Stomach smooth muscle (tissue), 2 donors: ENCODE measurements around the gene LINGO4.

Source experiments
- H3K27ac ChIP-seq: one replicate; pipeline ENCODE4 v1.7.0; 2013; ENCODE audit warnings: mild to moderate bottlenecking, low read length, inconsistent platforms
- H3K27me3 ChIP-seq, 2 donors: one replicate each; pipeline ENCODE4 v1.7.0; 2013; ENCODE audit warnings: low read length in 2 of 2; ENCODE audit not compliant: insufficient read depth in 2 of 2, control insufficient read depth in 1 of 2
- H3K36me3 ChIP-seq, 2 donors: one replicate each; pipeline ENCODE4 v1.7.0; 2013; ENCODE audit warnings: low read length in 2 of 2; ENCODE audit not compliant: control insufficient read depth in 2 of 2, insufficient read depth in 2 of 2
- H3K4me1 ChIP-seq: one replicate; pipeline ENCODE4 v1.7.0; 2013; ENCODE audit warnings: low read length; ENCODE audit not compliant: control insufficient read depth, insufficient read depth
- H3K4me3 ChIP-seq, 2 donors: one replicate each; pipeline ENCODE4 v1.7.0; 2013; ENCODE audit warnings: low read length in 2 of 2
- H3K9ac ChIP-seq, 2 donors: one replicate each; pipeline ENCODE4 v1.7.0; 2013; ENCODE audit warnings: low read length in 2 of 2, mild to moderate bottlenecking in 1 of 2
- H3K9me3 ChIP-seq, 2 donors: one replicate each; pipeline ENCODE4 v1.7.0; 2013; ENCODE audit warnings: low read length in 2 of 2; ENCODE audit not compliant: control insufficient read depth in 2 of 2
- donor health status: healthy.
- donor health status: Pancreatic carcinoma.

The LINGO4 gene

GRCh38 chr1:151801846-151802245, 3.4 kb downstream of the LINGO4 start:
- no peak overlapping the region for H3K27ac ChIP-seq
- peaks cover 0 to 2% of the 10 kb centered on the region in 2 donors for H3K36me3 ChIP-seq
- H3K27me3 ChIP-seq: peaks cover 16 to 22% of the 10 kb centered on the region in 2 donors
- H3K9ac ChIP-seq: no peak overlapping the region
- peaks cover 4% of the 10 kb centered on the region for H3K4me1 ChIP-seq
- no peaks in the 10 kb centered on the region for H3K9me3 ChIP-seq
- H3K4me3 ChIP-seq: no peak overlapping the region

GRCh38 chr1:151801310-151801820, 3.9 kb downstream of the LINGO4 start:
- H3K9me3 ChIP-seq: no peaks in the 10 kb centered on the region
- no peak overlapping the region for H3K9ac ChIP-seq
- peaks cover 16 to 21% of the 10 kb centered on the region in 2 donors for H3K27me3 ChIP-seq

DNA sequence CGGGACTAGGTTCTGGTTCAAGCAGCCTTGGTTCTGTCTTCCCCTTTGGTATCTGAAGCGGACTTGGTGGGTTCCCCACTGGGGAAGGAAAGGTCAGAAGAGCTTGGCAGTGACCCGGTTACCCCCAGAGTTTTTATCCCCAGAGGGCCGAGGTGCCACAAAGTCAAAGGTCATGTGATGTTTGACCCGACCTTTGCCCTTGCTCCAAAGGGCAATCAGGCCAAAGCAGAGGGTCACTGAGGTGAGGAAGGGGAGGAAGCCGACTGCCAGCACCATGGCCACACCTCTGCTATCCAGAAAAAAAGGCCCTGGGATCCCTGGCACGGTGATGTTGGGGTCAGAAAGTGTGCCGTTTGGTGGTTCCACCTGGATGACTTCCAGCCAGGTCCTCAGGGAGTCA, 4.4 kb downstream of the LINGO4 start:
- no peaks in the 10 kb centered on the region for H3K9me3 ChIP-seq
- H3K9ac ChIP-seq: no peak overlapping the region
- peaks cover 16 to 20% of the 10 kb centered on the region in 2 donors for H3K27me3 ChIP-seq
- H3K36me3 ChIP-seq: peaks cover 0 to 2% of the 10 kb centered on the region in 2 donors
- peaks cover 4% of the 10 kb centered on the region for H3K4me1 ChIP-seq
- no peak overlapping the region for H3K4me3 ChIP-seq
- no peak overlapping the region for H3K27ac ChIP-seq

More at GRCh38 chr1:151801310-151801820, 3.9 kb downstream of the LINGO4 start:
- H3K36me3 ChIP-seq: peaks cover 0 to 2% of the 10 kb centered on the region in 2 donors
- no peak overlapping the region for H3K27ac ChIP-seq
- H3K4me3 ChIP-seq: no peak overlapping the region
- peaks cover 4% of the 10 kb centered on the region for H3K4me1 ChIP-seq

- H3K27ac ChIP-seq: no peak overlapping the region
- H3K4me3 ChIP-seq: no peak overlapping the region
- peaks cover 0 to 2% of the 10 kb centered on the region in 2 donors for H3K36me3 ChIP-seq
- no peak overlapping the region for H3K9ac ChIP-seq
- H3K27me3 ChIP-seq: peaks cover 14 to 20% of the 10 kb centered on the region in 2 donors
- H3K9me3 ChIP-seq: no peaks in the 10 kb centered on the region
- no peaks in the 10 kb centered on the region for H3K4me1 ChIP-seq
Observed at GRCh38 chr1:151799179-151800022, 5.8 kb downstream of the LINGO4 start.

DNA sequence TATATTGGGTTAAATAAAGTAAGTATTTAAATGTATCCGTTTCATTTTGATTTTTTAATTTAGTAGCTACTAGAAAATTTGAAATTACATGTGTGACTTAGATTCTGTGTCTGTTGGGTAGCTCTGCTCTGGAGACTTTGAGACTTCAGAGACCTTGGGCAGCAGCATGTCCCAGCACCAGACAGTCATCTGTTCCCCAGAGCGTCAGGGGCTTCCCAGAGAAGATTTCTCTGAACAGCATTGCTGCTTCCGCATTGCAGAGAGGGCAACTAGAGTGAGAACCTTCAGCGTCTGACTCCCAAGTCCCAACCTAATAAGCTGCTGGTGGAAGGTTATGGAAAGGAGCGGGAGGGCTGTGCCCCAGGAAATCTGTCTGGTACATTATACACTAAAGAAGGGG, 6.6 kb downstream of the LINGO4 start:
- peaks cover 0 to 2% of the 10 kb centered on the region in 2 donors for H3K36me3 ChIP-seq
- H3K9ac ChIP-seq: no peak overlapping the region

DNA sequence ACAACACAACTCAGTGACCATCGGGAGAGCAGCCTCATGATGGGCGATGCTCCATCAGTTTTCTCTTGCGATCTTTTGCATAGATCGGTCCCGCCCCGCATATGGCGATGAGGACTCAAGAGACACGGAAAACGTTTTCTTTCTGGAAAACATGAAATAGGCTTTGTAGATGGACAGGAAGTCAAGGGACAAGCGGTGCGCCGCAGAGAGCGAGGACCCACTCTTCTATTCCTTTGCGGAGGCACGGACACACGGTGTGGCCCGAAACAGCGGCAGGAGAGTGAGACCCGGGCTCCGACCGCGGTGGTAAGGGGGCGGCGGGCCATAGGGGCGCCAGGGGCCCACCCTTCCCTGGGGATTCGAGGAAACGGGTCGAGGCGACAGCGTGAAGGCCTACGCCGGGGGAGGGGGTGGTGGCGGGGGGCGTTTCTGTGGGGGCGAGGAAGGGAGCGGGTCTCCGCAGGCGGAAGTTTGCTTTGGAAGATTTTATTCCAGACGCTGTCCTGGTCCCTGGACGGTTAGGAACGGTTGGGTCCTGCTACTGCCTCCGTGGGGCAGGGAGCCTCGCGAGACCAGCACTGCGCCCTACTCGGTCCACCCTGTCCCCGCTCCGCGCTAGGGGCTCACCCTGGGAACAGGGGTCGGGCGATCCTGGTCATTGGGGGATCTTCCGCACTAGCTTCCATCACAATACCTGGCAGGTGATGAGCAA, 14.1 kb downstream of the LINGO4 start:
- Histone ChIP-seq H3K27ac (peak overlapping the region; percentile 18), H3K4me1 (peaks cover 8% of the 10 kb centered on the region), H3K36me3 (no peaks in the 10 kb centered on the region), H3K4me3 (peak overlapping the region; percentile 98 to 100), H3K9me3 (no peaks in the 10 kb centered on the region), H3K9ac (peak overlapping the region; percentile 75 to 84), H3K27me3 (no peaks in the 10 kb centered on the region)

More for the DNA sequence above, 6.6 kb downstream of the LINGO4 start:
- Histone ChIP-seq H3K9me3 (no peaks in the 10 kb centered on the region), H3K4me3 (no peak overlapping the region), H3K27ac (no peak overlapping the region), H3K4me1 (no peaks in the 10 kb centered on the region), H3K27me3 (peaks cover 12 to 14% of the 10 kb centered on the region in 2 donors)

- Histone ChIP-seq H3K9me3 (no peaks in the 10 kb centered on the region), H3K9ac (peak within 1 kb of the TSS; percentile 75 to 84), H3K27me3 (no peaks in the 10 kb centered on the region), H3K4me3 (peak within 1 kb of the TSS; percentile 98 to 100), H3K27ac (peak within 1 kb of the TSS; percentile 18), H3K36me3 (no peaks in the 10 kb centered on the region), H3K4me1 (peaks cover 8% of the 10 kb centered on the region)
Observed at GRCh38 chr1:151790071-151790939, 14.9 kb downstream of the LINGO4 start, which contains the start of gene TDRKH. Gene TDRKH (minus strand): TSS chr1:151790500. CDS start chr1:151783022, 7,478 bp downstream.

GRCh38 chr1:151787689-151788088, 17.5 kb downstream of the LINGO4 start:
- Histone ChIP-seq H3K27ac (no peak overlapping the region), H3K36me3 (no peaks in the 10 kb centered on the region), H3K9me3 (no peaks in the 10 kb centered on the region), H3K9ac (no peak overlapping the region), H3K27me3 (no peaks in the 10 kb centered on the region), H3K4me1 (peaks cover 8% of the 10 kb centered on the region), H3K4me3 (no peak overlapping the region)

- Histone ChIP-seq H3K9ac (no peak overlapping the region), H3K27me3 (no peaks in the 10 kb centered on the region), H3K4me3 (no peak overlapping the region), H3K27ac (no peak overlapping the region), H3K36me3 (peaks cover 6 to 7% of the 10 kb centered on the region in 2 donors), H3K4me1 (no peaks in the 10 kb centered on the region), H3K9me3 (no peaks in the 10 kb centered on the region)
Observed at GRCh38 chr1:151783796-151784195, 21.4 kb downstream of the LINGO4 start.

GRCh38 chr1:151782741-151783140, 22.5 kb downstream of the LINGO4 start:
- Histone ChIP-seq H3K27me3 (no peaks in the 10 kb centered on the region), H3K9ac (no peak overlapping the region), H3K4me3 (no peak overlapping the region), H3K36me3 (peaks cover 11 to 12% of the 10 kb centered on the region in 2 donors), H3K9me3 (no peaks in the 10 kb centered on the region), H3K4me1 (no peaks in the 10 kb centered on the region), H3K27ac (no peak overlapping the region)
